ENCODE data around the gene TPP2. TPM values are rescaled to one million over a fixed set of nuclear protein-coding genes. Genes with fewer than 3 reads are reported as not detected.
A peak's percentile ranks its signal among the peaks of the same experiment; 100 is the strongest.

Gene TPP2
- total and polyA plus RNA-seq, 2 experiments from 2014 or later, result 24.3 to 41.3 TPM

- no peak overlapping the region for H2AFZ ChIP-seq
- H3F3A ChIP-seq (ENCODE audit: insufficient read depth), result no peaks in the 10 kb centered on the region; the same call in 1 of the 2 replicates
- DNase-seq, result no peak
- TF ChIP-seq EZH2phosphoT487 (IDR thresholded peaks at IDR 0.05; ENCODE audit: insufficient read depth, low read depth) (no peak), EZH2 (IDR thresholded peaks at IDR 0.05; ENCODE audit: insufficient read depth, poor library complexity, severe bottlenecking) (no peak)
- H3K79me2 ChIP-seq (ENCODE audit: insufficient read depth), result peaks cover 92% of the 10 kb centered on the region
- no peak overlapping the region for H3K27ac ChIP-seq
- no peak overlapping the region for H3K4me2 ChIP-seq (ENCODE audit: unreplicated experiment)
- peak overlapping the region; percentile 97; the same call in 1 of the 2 replicates for H3K4me3 ChIP-seq
- no peaks in the 10 kb centered on the region for H3K27me3 ChIP-seq (replicated peaks; ENCODE audit: insufficient read depth)
- peaks cover under 1% of the 10 kb centered on the region; the same call in 1 of the 2 replicates for H3K36me3 ChIP-seq (ENCODE audit: low read depth)
- no peaks in the 10 kb centered on the region; the same call in 1 of the 2 replicates for H4K20me1 ChIP-seq (ENCODE audit: insufficient read depth)
- no peaks in the 10 kb centered on the region for H3K9me2 ChIP-seq (ENCODE audit: insufficient read depth)
- H3K9me3 ChIP-seq (ENCODE audit: low read depth), result no peaks in the 10 kb centered on the region
- H3K4me1 ChIP-seq (ENCODE audit: insufficient read depth), result peaks cover 16% of the 10 kb centered on the region
- WGBS, 2 experiments (ENCODE audit: low coverage in 1 of 2, low lambda C conversion rate in 2 of 2, missing lambda C conversion rate in 2 of 2), result 53 to 64% methylated on average over 3 of the region's 3 CpGs
- in situ Hi-C loops (cut with MboI), result no loop called here
- no peak overlapping the region for H3K9ac ChIP-seq
These were observed 2.7 kb downstream of the TPP2 start for GRCh38 chr13:102599426-102600012.

GRCh38 chr13:102606537-102607309 is 9.9 kb downstream of the TPP2 start:
- no peaks in the 10 kb centered on the region for H3K9me2 ChIP-seq (ENCODE audit: insufficient read depth)
- H3F3A ChIP-seq (ENCODE audit: insufficient read depth), result no peaks in the 10 kb centered on the region
- H4K20me1 ChIP-seq (ENCODE audit: insufficient read depth), result no peaks in the 10 kb centered on the region
- no peak overlapping the region for H3K4me2 ChIP-seq (ENCODE audit: unreplicated experiment)
- no peak overlapping the region for H3K27ac ChIP-seq
- in situ Hi-C loops (cut with MboI), result no loop called here
- TF ChIP-seq EZH2 (IDR thresholded peaks at IDR 0.05; ENCODE audit: insufficient read depth, poor library complexity, severe bottlenecking), result no peak
- TF ChIP-seq EZH2phosphoT487 (IDR thresholded peaks at IDR 0.05; ENCODE audit: insufficient read depth, low read depth), result no peak
- H3K27me3 ChIP-seq (replicated peaks; ENCODE audit: insufficient read depth), result no peaks in the 10 kb centered on the region
- H3K9me3 ChIP-seq (ENCODE audit: low read depth), result no peaks in the 10 kb centered on the region
- no peak overlapping the region for H3K4me3 ChIP-seq
- no peak for DNase-seq
- no peaks in the 10 kb centered on the region for H3K4me1 ChIP-seq (ENCODE audit: insufficient read depth)
- no peak overlapping the region for H2AFZ ChIP-seq
- H3K36me3 ChIP-seq (ENCODE audit: low read depth), result peaks cover 14% of the 10 kb centered on the region; the same call in 1 of the 2 replicates
- H3K79me2 ChIP-seq (ENCODE audit: insufficient read depth), result peaks cover 94% of the 10 kb centered on the region
- 97 to 98% methylated on average over 9 of the region's 9 CpGs for WGBS, 2 experiments (ENCODE audit: low coverage in 1 of 2, low lambda C conversion rate in 2 of 2, missing lambda C conversion rate in 2 of 2)
- H3K9ac ChIP-seq, result no peak overlapping the region

- no peak for TF ChIP-seq EZH2phosphoT487 (IDR thresholded peaks at IDR 0.05; ENCODE audit: insufficient read depth, low read depth)
- no peak for TF ChIP-seq EZH2 (IDR thresholded peaks at IDR 0.05; ENCODE audit: insufficient read depth, poor library complexity, severe bottlenecking)
- no peaks in the 10 kb centered on the region for H3K9me3 ChIP-seq (ENCODE audit: low read depth)
- H4K20me1 ChIP-seq (ENCODE audit: insufficient read depth), result no peaks in the 10 kb centered on the region; the same call in 1 of the 2 replicates
- WGBS, 2 experiments (ENCODE audit: low coverage in 1 of 2, low lambda C conversion rate in 2 of 2, missing lambda C conversion rate in 2 of 2), result 94 to 100% methylated on average over 2 of the region's 2 CpGs
- no peak overlapping the region for H3K4me2 ChIP-seq (ENCODE audit: unreplicated experiment)
- no peaks in the 10 kb centered on the region for H3K27me3 ChIP-seq (replicated peaks; ENCODE audit: insufficient read depth)
- in situ Hi-C loops (cut with MboI), result no loop called here
- H3K9me2 ChIP-seq (ENCODE audit: insufficient read depth), result no peaks in the 10 kb centered on the region
- no peak overlapping the region for H2AFZ ChIP-seq
- no peak overlapping the region for H3K4me3 ChIP-seq
- peaks cover 14% of the 10 kb centered on the region; the same call in 1 of the 2 replicates for H3K36me3 ChIP-seq (ENCODE audit: low read depth)
- peaks cover 94% of the 10 kb centered on the region for H3K79me2 ChIP-seq (ENCODE audit: insufficient read depth)
- no peak overlapping the region for H3K27ac ChIP-seq
- H3K4me1 ChIP-seq (ENCODE audit: insufficient read depth), result no peaks in the 10 kb centered on the region
- H3K9ac ChIP-seq, result no peak overlapping the region
- DNase-seq, result no peak
- no peaks in the 10 kb centered on the region for H3F3A ChIP-seq (ENCODE audit: insufficient read depth)
These were observed 12.2 kb downstream of the TPP2 start for GRCh38 chr13:102608974-102609373.

GRCh38 chr13:102609696-102610095 is 12.9 kb downstream of the TPP2 start:
- Histone ChIP-seq H3K4me2 (ENCODE audit: unreplicated experiment) (no peak overlapping the region), H3K4me1 (ENCODE audit: insufficient read depth) (no peaks in the 10 kb centered on the region), H3K79me2 (ENCODE audit: insufficient read depth) (peaks cover 94% of the 10 kb centered on the region), H4K20me1 (ENCODE audit: insufficient read depth) (no peaks in the 10 kb centered on the region; the same call in 1 of the 2 replicates), H3K36me3 (ENCODE audit: low read depth) (peaks cover 12% of the 10 kb centered on the region; the same call in 1 of the 2 replicates), H3K9ac (no peak overlapping the region), H2AFZ (no peak overlapping the region), H3K9me2 (ENCODE audit: insufficient read depth) (no peaks in the 10 kb centered on the region), H3F3A (ENCODE audit: insufficient read depth) (no peaks in the 10 kb centered on the region), H3K4me3 (no peak overlapping the region), H3K27me3 (replicated peaks; ENCODE audit: insufficient read depth) (no peaks in the 10 kb centered on the region), H3K27ac (no peak overlapping the region), H3K9me3 (ENCODE audit: low read depth) (no peaks in the 10 kb centered on the region)
- no peak for DNase-seq
- 80 to 91% methylated on average over 4 of the region's 4 CpGs for WGBS, 2 experiments (ENCODE audit: low coverage in 1 of 2, low lambda C conversion rate in 2 of 2, missing lambda C conversion rate in 2 of 2)
- in situ Hi-C loops (cut with MboI), result no loop called here
- TF ChIP-seq EZH2 (IDR thresholded peaks at IDR 0.05; ENCODE audit: insufficient read depth, poor library complexity, severe bottlenecking) (no peak), EZH2phosphoT487 (IDR thresholded peaks at IDR 0.05; ENCODE audit: insufficient read depth, low read depth) (no peak)
